Spleen (tissue), 7 donors: Measurements from ENCODE around the gene ADPRM.

Experiments used
- CTCF ChIP-seq, 11 experiments: fragments of 200-600 bp in 7 of 11; fragments of 450-650 bp in 4 of 11; sonication (generic) in 4 of 11; IDR thresholded peaks in 8 of 11; conservative IDR thresholded peaks in 3 of 11; 1 replicate in 7 of 11; 2 replicates in 4 of 11; pipeline versions ENCODE4 v1.4.0 to v1.8.0; 2016 to 2021; ENCODE audit warnings: antibody characterized with exemption in 11 of 11, inconsistent platforms in 4 of 11, mild to moderate bottlenecking in 1 of 11
- POLR2A ChIP-seq, 3 donors: fragments of 450-650 bp; IDR thresholded peaks; one replicate each; pipeline ENCODE4 v1.5.1; 2017; ENCODE audit warnings: antibody characterized with exemption in 3 of 3, mild to moderate bottlenecking in 1 of 3
- POLR2AphosphoS5 ChIP-seq, 3 donors: sonication (generic); formaldehyde crosslinking; IDR thresholded peaks; one replicate each; pipeline ENCODE4 v1.5.1; 2017; ENCODE audit warnings: antibody characterized with exemption in 3 of 3
- donor health status: DM: no; HTN: no; CAD: no; lungs with moderate emphysema.
- donor health status: DM: no; HTN: no; CAD: no.
- donor health status: DM: no; HTN: no; CAD: no.

GRCh38 chr17:10739386-10739785 lies 42.0 kb downstream of the ADPRM start:
- TF ChIP-seq POLR2A (IDR thresholded peaks at IDR 0.05): no peak
- TF ChIP-seq POLR2AphosphoS5 (IDR thresholded peaks at IDR 0.05): no peak
- no peak for TF ChIP-seq CTCF (IDR thresholded peaks at IDR 0.05 in 8 of 11, conservative IDR thresholded peaks at IDR 0.05 in 3 of 11)
